C4-2B (cell line): ENCODE data around the gene AGPAT4.

ENCODE experiments used
- CTCF ChIP-seq: fragments of 450-650 bp; conservative IDR thresholded peaks from 2 replicates; pipeline ENCODE4 v1.5.1; 2017; ENCODE audit warnings: mild to moderate bottlenecking
- ZFX ChIP-seq: fragments of 450-650 bp; IDR thresholded peaks from 2 replicates; pipeline ENCODE4 v1.6.1; 2017

DNA sequence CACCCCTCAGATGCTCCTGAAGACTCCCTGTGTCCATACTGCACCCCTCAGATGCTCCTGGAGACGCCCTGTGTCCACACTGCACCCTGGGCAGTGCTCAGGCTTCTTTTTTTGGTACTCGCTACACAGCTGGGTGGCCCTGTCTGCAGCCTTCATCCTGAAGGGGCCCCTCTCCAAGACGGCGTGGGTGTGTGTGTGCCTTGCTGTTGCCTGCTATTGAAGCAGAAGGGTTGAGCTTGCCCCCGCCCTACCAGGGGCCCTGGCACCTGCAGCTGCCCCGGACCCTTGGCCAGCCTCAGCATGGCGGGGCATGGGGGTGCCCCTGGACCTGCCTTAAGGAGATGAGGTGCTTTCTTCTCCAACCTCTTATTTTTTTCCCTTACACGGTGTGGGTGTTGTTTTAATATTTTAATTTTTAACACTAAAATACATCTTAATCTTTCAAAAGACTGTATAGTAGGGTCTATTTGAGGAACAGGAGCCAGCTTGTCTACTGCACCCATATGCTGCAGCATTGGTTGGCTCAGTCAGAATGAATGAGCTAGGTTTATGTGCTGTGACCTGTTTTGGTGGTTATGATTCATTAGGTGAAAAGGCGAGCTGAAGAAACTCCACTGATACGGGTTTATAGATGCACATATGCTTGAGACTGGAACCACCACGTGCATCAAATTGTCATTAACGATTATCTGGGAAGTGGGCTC, 135.9 kb downstream of the AGPAT4 start:
- TF ChIP-seq CTCF (no peak), ZFX (no peak)
